Mucosa of descending colon (tissue), 3 donors: ENCODE results near the gene PLCG2. TPM values are rescaled to one million over a fixed set of nuclear protein-coding genes. Genes with fewer than 3 reads are reported as not detected.

Experiments
- ATAC-seq: fragments of 200-7000 bp; cut with Tn5 transposase; one replicate; pipeline ENCODE4 v1.9.1; 2020; ENCODE audit warnings: mild to moderate bottlenecking, moderate library complexity
- DNase-seq, 3 donors: peaks; one replicate each; pipeline ENCODE4 v3.0.0-alpha.2; 2020
- H3K36me3 ChIP-seq: fragments of 200-600 bp; one replicate; pipeline ENCODE4 v1.8.0; 2021; ENCODE audit warnings: low read depth, mild to moderate bottlenecking
- H3K4me1 ChIP-seq: fragments of 200-600 bp; one replicate; pipeline ENCODE4 v1.8.0; 2021; ENCODE audit warnings: low read depth, mild to moderate bottlenecking
- H3K4me3 ChIP-seq: fragments of 200-600 bp; one replicate; pipeline ENCODE4 v1.8.0; 2021; ENCODE audit warnings: mild to moderate bottlenecking
- H3K9me3 ChIP-seq: fragments of 200-600 bp; one replicate; pipeline ENCODE4 v1.8.0; 2021; ENCODE audit warnings: mild to moderate bottlenecking
- CTCF ChIP-seq: fragments of 200-600 bp; IDR thresholded peaks from one replicate; pipeline ENCODE4 v1.8.0; 2022; ENCODE audit warnings: antibody characterized with exemption, mild to moderate bottlenecking
- intact Hi-C, 2 donors: fragments of 100-400 bp; cut with DNase I in 1 of 2; cut with micrococcal nuclease in 1 of 2; formaldehyde crosslinking; loops; one replicate each; pipeline versions ENCODE4 v1.11.0 to v1.11.1; 2022; cut with DNase I, micrococcal nuclease
- total RNA-seq, 3 donors: library from RNA; stranded (reverse); fragmentation: NEBNext Ultra II Directional in 2 of 3; extraction: Animal tissue kit (Norgen Biotek cat#: 25700) in 2 of 3; gene quantifications; one replicate each; pipeline versions ENCODE4 v1.2.1 to v1.2.4, GENCODE V29; 2021 to 2023
- donor health status: DM: no; HTN: no; CAD: no; lungs with moderate emphysema.
- donor health status: DM: no; HTN: no; CAD: no.
- donor health status: DM: no; HTN: yes; CAD: no.

The PLCG2 gene
- total RNA-seq, 3 donors from 2014 or later, result 14.7 to 19.5 (median 15.0) TPM

DNA sequence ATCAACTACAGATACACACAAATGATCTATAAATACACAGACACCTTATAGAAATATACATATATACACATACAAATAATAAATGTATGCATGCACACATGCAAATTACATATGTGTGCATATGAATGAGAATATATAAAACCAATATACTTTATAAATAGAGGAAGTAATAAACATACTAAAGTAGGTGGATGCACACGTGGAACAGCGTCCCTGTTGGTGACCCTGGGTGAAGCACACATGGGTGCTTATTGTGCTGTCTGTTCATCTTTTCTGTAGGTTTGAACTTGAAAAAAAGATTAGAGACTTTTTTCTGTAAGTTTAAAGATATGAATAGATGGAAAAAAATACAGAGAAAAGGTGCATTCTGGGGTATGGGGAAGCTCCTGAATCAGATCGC, 120.9 kb downstream of the PLCG2 start:
- ATAC-seq (no peak), DNase-seq (no peak)
- intact Hi-C loops, result no loop called here
- Histone ChIP-seq H3K9me3 (no peaks in the 10 kb centered on the region), H3K4me1 (no peaks in the 10 kb centered on the region), H3K4me3 (no peak overlapping the region), H3K36me3 (no peaks in the 10 kb centered on the region)
- TF ChIP-seq CTCF, result no peak

DNA sequence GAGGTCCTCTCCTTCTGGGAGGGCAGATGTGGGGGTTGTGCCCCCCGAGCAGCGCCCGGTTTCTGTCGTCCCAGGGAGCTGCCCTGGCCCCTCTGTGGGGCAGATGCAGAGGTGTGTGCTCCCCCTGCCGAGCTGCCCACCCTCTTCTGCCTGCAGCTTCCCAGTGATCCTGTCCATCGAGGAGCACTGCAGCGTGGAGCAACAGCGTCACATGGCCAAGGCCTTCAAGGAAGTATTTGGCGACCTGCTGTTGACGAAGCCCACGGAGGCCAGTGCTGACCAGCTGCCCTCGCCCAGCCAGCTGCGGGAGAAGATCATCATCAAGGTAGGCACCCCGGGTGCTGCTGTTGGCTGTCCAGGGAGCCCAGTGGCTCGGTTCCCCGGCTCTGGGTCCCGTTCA, 121.4 kb downstream of the PLCG2 start:
- intact Hi-C loops, result no loop called here
- Histone ChIP-seq H3K9me3 (no peaks in the 10 kb centered on the region), H3K36me3 (no peaks in the 10 kb centered on the region), H3K4me1 (no peaks in the 10 kb centered on the region), H3K4me3 (no peak overlapping the region)
- ATAC-seq (no peak), DNase-seq (no peak)
- no peak for TF ChIP-seq CTCF

DNA sequence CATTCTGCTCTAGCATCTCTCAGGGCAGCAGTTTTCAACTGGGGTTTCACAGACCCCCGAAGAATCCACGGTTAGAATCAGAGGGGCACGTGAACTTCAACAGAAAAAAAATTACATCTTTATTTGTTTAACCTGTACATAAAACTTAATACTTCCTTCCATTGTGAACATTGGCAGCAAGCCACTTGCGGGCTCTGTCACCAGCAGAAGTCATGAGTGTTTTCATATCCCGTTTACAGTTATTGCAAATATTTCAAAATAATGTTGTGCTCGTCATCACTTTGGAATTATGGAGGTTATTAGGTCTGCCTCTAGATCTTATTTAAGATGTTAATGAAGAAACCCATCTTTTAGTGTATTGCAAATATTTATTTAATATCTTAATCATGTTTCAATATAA, 122.4 kb downstream of the PLCG2 start:
- DNase-seq, result peak in 1 of 3 donors; percentile 22
- no peaks in the 10 kb centered on the region for H3K9me3 ChIP-seq

GRCh38 chr16:81902025-81902424, 122.9 kb downstream of the PLCG2 start:
- Histone ChIP-seq H3K36me3 (no peaks in the 10 kb centered on the region), H3K9me3 (no peaks in the 10 kb centered on the region), H3K4me1 (no peaks in the 10 kb centered on the region), H3K4me3 (no peak overlapping the region)
- DNase-seq (no peak), ATAC-seq (no peak)
- intact Hi-C loops, result no loop called here
- TF ChIP-seq CTCF, result no peak

More for the DNA sequence above, 122.4 kb downstream of the PLCG2 start:
- no peaks in the 10 kb centered on the region for H3K36me3 ChIP-seq
- H3K4me1 ChIP-seq, result no peaks in the 10 kb centered on the region
- no peak for TF ChIP-seq CTCF
- ATAC-seq, result no peak
- H3K4me3 ChIP-seq, result no peak overlapping the region
- intact Hi-C loops, result no loop called here

DNA sequence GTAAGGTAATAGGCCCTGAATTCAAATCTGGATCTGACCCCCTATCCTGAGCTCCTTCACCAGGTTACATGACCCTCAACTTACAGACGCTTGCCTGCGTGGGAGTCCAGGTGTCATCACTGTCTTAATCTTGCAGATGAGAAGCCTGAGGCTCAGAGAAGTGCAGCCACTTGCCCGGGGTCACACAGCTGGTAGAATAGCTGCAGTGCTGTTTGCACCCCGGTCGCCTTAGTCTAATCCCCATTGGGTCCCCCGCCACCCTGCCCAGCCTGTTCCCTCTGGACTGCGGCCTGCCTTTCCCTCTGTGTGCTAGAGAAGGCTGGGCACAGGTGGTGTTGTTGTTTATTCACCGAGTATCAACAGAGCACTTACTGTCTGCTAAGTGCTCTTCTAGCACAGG, 125.2 kb downstream of the PLCG2 start:
- no peaks in the 10 kb centered on the region for H3K9me3 ChIP-seq
- no peaks in the 10 kb centered on the region for H3K36me3 ChIP-seq
- no peak overlapping the region for H3K4me3 ChIP-seq
- DNase-seq, result no peak
- TF ChIP-seq CTCF, result no peak
- ATAC-seq, result no peak
- intact Hi-C loops, result no loop called here
- H3K4me1 ChIP-seq, result no peaks in the 10 kb centered on the region

DNA sequence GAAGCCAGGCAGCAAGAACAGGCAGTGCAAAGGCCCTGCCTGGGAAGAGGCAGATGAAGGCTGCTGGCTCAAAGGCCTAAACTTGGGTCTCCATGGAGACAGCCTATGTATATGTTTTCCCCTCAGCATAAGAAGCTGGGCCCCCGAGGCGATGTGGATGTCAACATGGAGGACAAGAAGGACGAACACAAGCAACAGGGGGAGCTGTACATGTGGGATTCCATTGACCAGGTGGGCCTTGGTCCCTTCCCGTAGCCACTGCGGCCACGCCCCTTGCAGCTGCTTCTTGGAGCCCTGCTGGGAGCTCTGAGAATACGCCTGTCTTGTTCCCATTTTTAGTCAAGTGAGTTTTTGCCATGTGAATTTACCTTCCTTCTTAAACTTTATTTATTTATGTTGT, 126.2 kb downstream of the PLCG2 start:
- intact Hi-C loops, result no loop called here
- TF ChIP-seq CTCF, result no peak
- DNase-seq (no peak), ATAC-seq (no peak)
- Histone ChIP-seq H3K9me3 (no peaks in the 10 kb centered on the region), H3K36me3 (no peaks in the 10 kb centered on the region), H3K4me3 (no peak overlapping the region), H3K4me1 (no peaks in the 10 kb centered on the region)
